OCI-LY7 (cell line): ENCODE measurements around the gene GPRIN3.

ENCODE experiments used
- EZH2phosphoT487 ChIP-seq: fragments of 200-600 bp; sonication (generic); IDR thresholded peaks from 2 replicates; pipeline ENCODE4 v1.6.1; 2018; ENCODE audit warnings: low read depth, borderline replicate concordance, mild to moderate bottlenecking, mixed run types, antibody characterized with exemption, low read length, moderate library complexity, mixed read lengths
- TF ChIP-seq, protein P1 (sequence below): fragments of 200-600 bp; sonication (generic); conservative IDR thresholded peaks from 2 replicates; pipeline ENCODE4 v1.5.1; 2014; ENCODE audit warnings: mild to moderate bottlenecking, antibody characterized with exemption, low read length, moderate library complexity, mixed read lengths

DNA sequence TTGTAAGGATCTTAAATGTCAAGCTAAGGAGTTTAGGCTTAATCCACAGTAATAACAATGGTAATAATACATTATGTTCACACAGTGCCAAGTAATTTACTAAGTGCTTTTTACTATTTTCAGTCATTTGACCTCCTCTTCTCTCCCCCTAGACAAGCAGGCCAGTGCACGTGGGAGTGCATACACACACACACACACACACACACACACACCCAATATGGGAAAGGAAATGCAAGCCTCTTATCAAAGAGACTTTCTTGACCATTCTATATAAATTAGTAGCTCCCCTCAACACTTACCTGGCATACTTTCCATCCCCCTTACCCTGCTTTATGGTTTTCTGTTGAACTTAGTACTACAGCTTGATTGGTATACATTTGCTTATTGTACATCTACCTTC lies 3.8 kb upstream of the GPRIN3 start:
- TF ChIP-seq, protein P1, sequence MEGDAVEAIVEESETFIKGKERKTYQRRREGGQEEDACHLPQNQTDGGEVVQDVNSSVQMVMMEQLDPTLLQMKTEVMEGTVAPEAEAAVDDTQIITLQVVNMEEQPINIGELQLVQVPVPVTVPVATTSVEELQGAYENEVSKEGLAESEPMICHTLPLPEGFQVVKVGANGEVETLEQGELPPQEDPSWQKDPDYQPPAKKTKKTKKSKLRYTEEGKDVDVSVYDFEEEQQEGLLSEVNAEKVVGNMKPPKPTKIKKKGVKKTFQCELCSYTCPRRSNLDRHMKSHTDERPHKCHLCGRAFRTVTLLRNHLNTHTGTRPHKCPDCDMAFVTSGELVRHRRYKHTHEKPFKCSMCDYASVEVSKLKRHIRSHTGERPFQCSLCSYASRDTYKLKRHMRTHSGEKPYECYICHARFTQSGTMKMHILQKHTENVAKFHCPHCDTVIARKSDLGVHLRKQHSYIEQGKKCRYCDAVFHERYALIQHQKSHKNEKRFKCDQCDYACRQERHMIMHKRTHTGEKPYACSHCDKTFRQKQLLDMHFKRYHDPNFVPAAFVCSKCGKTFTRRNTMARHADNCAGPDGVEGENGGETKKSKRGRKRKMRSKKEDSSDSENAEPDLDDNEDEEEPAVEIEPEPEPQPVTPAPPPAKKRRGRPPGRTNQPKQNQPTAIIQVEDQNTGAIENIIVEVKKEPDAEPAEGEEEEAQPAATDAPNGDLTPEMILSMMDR, result no peak
- no peak for TF ChIP-seq EZH2phosphoT487
